HG02642 (cell line): ENCODE measurements around the gene ATXN10.

ENCODE experiments used
- ATAC-seq: cut with Tn5 transposase; IDR thresholded peaks from one replicate; pipeline ENCODE4 v1.9.1; 2021; ENCODE audit warnings: mild to moderate bottlenecking; ENCODE audit not compliant: unreplicated experiment, poor library complexity

Gene ATXN10

GRCh38 chr22:45842291-45842991 lies 170.8 kb downstream of the ATXN10 start:
- ATAC-seq = no peak

GRCh38 chr22:45843031-45843430 lies 171.4 kb downstream of the ATXN10 start:
- no peak for ATAC-seq

- no peak for ATAC-seq
Observed at GRCh38 chr22:45843986-45844385, 172.4 kb downstream of the ATXN10 start.

- no peak for ATAC-seq
Observed at GRCh38 chr22:45845076-45845487, 173.4 kb downstream of the ATXN10 start.

- ATAC-seq = no peak
Observed at GRCh38 chr22:45846952-45847351, 175.3 kb downstream of the ATXN10 start.

- ATAC-seq = no peak
Observed at GRCh38 chr22:45848904-45849303, 177.3 kb downstream of the ATXN10 start.

- ATAC-seq = no peak
Observed at GRCh38 chr22:45852826-45853225, 181.2 kb downstream of the ATXN10 start.

- ATAC-seq = no peak
Observed at GRCh38 chr22:45855961-45856360, 184.3 kb downstream of the ATXN10 start.

GRCh38 chr22:45857519-45857918 lies 185.9 kb downstream of the ATXN10 start:
- no peak for ATAC-seq

GRCh38 chr22:45859231-45860161 lies 187.9 kb downstream of the ATXN10 start:
- no peak for ATAC-seq

- no peak for ATAC-seq
Observed at GRCh38 chr22:45860201-45860600, 188.6 kb downstream of the ATXN10 start.

GRCh38 chr22:45861259-45861658 lies 189.6 kb downstream of the ATXN10 start:
- ATAC-seq = no peak

- ATAC-seq = no peak
Observed at GRCh38 chr22:45863981-45864751, 192.5 kb downstream of the ATXN10 start.

GRCh38 chr22:45864959-45865476 lies 193.4 kb downstream of the ATXN10 start:
- no peak for ATAC-seq

- ATAC-seq = no peak
Observed at GRCh38 chr22:45865561-45866125, 194.0 kb downstream of the ATXN10 start.

GRCh38 chr22:45866126-45866645 lies 194.6 kb downstream of the ATXN10 start:
- ATAC-seq = no peak

GRCh38 chr22:45866646-45867117 lies 195.0 kb downstream of the ATXN10 start:
- ATAC-seq = no peak

GRCh38 chr22:45867118-45867905 lies 195.7 kb downstream of the ATXN10 start:
- no peak for ATAC-seq
